Measurements from ENCODE around the gene CDK11B.
"Not testable (repeated sequence)": the region's sequence is repeated elsewhere in the genome, so short reads cannot be mapped to it uniquely, and the experiment has no call there.

The CDK11B gene

GRCh38 chr1:1597275-1597930 lies 61.4 kb downstream of the CDK11B start:
- no peak for DNase-seq

GRCh38 chr1:1596493-1597274 lies 62.1 kb downstream of the CDK11B start:
- no peak for DNase-seq

- DNase-seq, result not testable (repeated sequence)
Measured at GRCh38 chr1:1595341-1595740, 63.5 kb downstream of the CDK11B start.

- DNase-seq, result no peak
Measured at GRCh38 chr1:1594602-1595260, 64.1 kb downstream of the CDK11B start.

GRCh38 chr1:1593834-1594601 lies 64.8 kb downstream of the CDK11B start:
- no peak for DNase-seq

GRCh38 chr1:1591452-1591851 lies 67.4 kb downstream of the CDK11B start:
- no peak for DNase-seq

Data from femur (tissue), 1 donor.